ENCODE measurements around the gene TMEM200B. TPM values are rescaled to one million over a fixed set of nuclear protein-coding genes. Genes with fewer than 3 reads are reported as not detected.

The TMEM200B gene
- total and polyA plus RNA-seq, 2 of the 4 experiments (the other 2 are of a cell fraction): 4.8 to 6.2 TPM

GRCh38 chr1:29142714-29143113 is 19.0 kb upstream of the TMEM200B start:
- ChIA-PET POLR2A (ENCODE audit: unreplicated experiment) (no interaction called here), CTCF (no interaction called here)
- Histone ChIP-seq H3K4me1 (ENCODE audit: control insufficient read depth, insufficient read depth, low read length) (peaks cover 9% of the 10 kb centered on the region), H4K5ac (ENCODE audit: low read depth, low read length) (no peak overlapping the region), H3K9me1 (ENCODE audit: insufficient read depth, low read length) (peaks cover 8% of the 10 kb centered on the region; the same call in 1 of the 2 replicates), H3K56ac (ENCODE audit: extremely low read depth, insufficient read depth, low read length) (no peak overlapping the region), H3K14ac (replicated peaks; ENCODE audit: low read depth, low read length) (no peak overlapping the region), H4K8ac (ENCODE audit: low read depth in 2 of 2, low read length in 2 of 2) (no peak overlapping the region), H3K79me1 (ENCODE audit: low read depth in 1 of 2, low read length in 2 of 2) (peaks cover 5 to 22% of the 10 kb centered on the region in 2 experiments; a peak in 3 of 4 replicates), H3K27ac (ENCODE audit: insufficient read depth, low read length) (no peak overlapping the region), H3K9ac (ENCODE audit: low read depth, low read length) (no peak overlapping the region), H3K23ac (ENCODE audit: low read depth, low read length) (no peak overlapping the region), H3K36me3 (ENCODE audit: control insufficient read depth, insufficient read depth, low read length) (peaks cover 9% of the 10 kb centered on the region), H2AK9ac (replicated peaks; ENCODE audit: low read depth, low read length, poor library complexity) (no peak overlapping the region), H3K4ac (ENCODE audit: low read depth, low read length) (no peak overlapping the region), H3K18ac (ENCODE audit: low read depth, low read length) (no peak overlapping the region), H3K9me3 (ENCODE audit: control insufficient read depth, insufficient read depth, low read length) (no peaks in the 10 kb centered on the region), H2BK120ac (ENCODE audit: low read depth, low read length) (no peak overlapping the region), H3K27me3 (ENCODE audit: control insufficient read depth, insufficient read depth, low read length) (no peaks in the 10 kb centered on the region), H3K4me3 (ENCODE audit: insufficient read depth, low read depth, low read length) (no peak overlapping the region), H2AK5ac (ENCODE audit: low read depth, low read length) (no peak overlapping the region), H2BK15ac (ENCODE audit: low read depth, low read length) (no peak overlapping the region), H4K20me1 (ENCODE audit: insufficient read depth, low read length) (peaks cover 14% of the 10 kb centered on the region), H2AFZ (replicated peaks; ENCODE audit: low read length, poor library complexity) (no peak overlapping the region), H3K4me2 (ENCODE audit: low read depth, low read length) (no peak overlapping the region), H2BK5ac (ENCODE audit: low read depth, low read length, poor library complexity, severe bottlenecking) (no peak overlapping the region), H4K91ac (ENCODE audit: insufficient read depth, low read depth, low read length) (no peak overlapping the region), H2BK20ac (ENCODE audit: low read depth, low read length) (no peak overlapping the region)
- dilution Hi-C loops (cut with HindIII; ENCODE audit: low sequenced_read_pairs, unreplicated experiment): no loop called here
- DNase-seq: no peak
- TF ChIP-seq MAZ (IDR thresholded peaks at IDR 0.05; ENCODE audit: borderline replicate concordance, low read depth, low read length) (no peak), RCOR1 (IDR thresholded peaks at IDR 0.05; ENCODE audit: insufficient replicate concordance, low read length) (no peak), USF2 (IDR thresholded peaks at IDR 0.05; ENCODE audit: low read depth, low read length) (no peak), RAD21 (IDR thresholded peaks at IDR 0.05; ENCODE audit: low read length) (no peak), MAFK (IDR thresholded peaks at IDR 0.05; ENCODE audit: low read depth, low read length) (no peak), POLR2A (IDR thresholded peaks at IDR 0.05; ENCODE audit: low read depth, low read length) (no peak), MXI1 (IDR thresholded peaks at IDR 0.05; ENCODE audit: borderline replicate concordance, low read depth, low read length) (no peak), CTCF (conservative IDR thresholded peaks at IDR 0.05; ENCODE audit: low read depth, low read length) (no peak), FOS (IDR thresholded peaks at IDR 0.05; ENCODE audit: low read depth, low read length) (no peak), ELK1 (IDR thresholded peaks at IDR 0.05; ENCODE audit: borderline replicate concordance, low read depth, low read length) (no peak), SMC3 (IDR thresholded peaks at IDR 0.05; ENCODE audit: low read depth, low read length) (no peak), NFE2L2 (IDR thresholded peaks at IDR 0.05; ENCODE audit: low read depth, low read length) (no peak), CHD1 (IDR thresholded peaks at IDR 0.05; ENCODE audit: low read depth, low read length) (no peak), RFX5 (IDR thresholded peaks at IDR 0.05; ENCODE audit: low read depth, low read length) (no peak), CEBPB (IDR thresholded peaks at IDR 0.05; ENCODE audit: low read depth, low read length) (no peak), BHLHE40 (IDR thresholded peaks at IDR 0.05; ENCODE audit: low read depth, low read length) (no peak)
- intact Hi-C loops (cut with micrococcal nuclease): no loop called here
- WGBS, 2 experiments (ENCODE audit: extremely low coverage in 2 of 2, insufficient read length in 1 of 2): no CpG with 5 or more reads among the region's 2 CpGs
- in situ Hi-C loops (cut with MboI; ENCODE audit: low sequenced_read_pairs): no loop called here
- no TSS peak for BruUV-seq (replicated peaks)
- ATAC-seq (ENCODE audit: low read depth): no peak

Measured in IMR-90 (cell line).